LNCaP clone FGC (cell line): ENCODE results near the gene YIPF6.

Experiments used
- DNase-seq: peaks from one replicate; pipeline ENCODE4 v3.0.0-alpha.2; 2011; ENCODE audit warnings: low read depth
- H3K4me3 ChIP-seq: 2 replicates; pipeline ENCODE4 v1.5.1; 2011; ENCODE audit warnings: mild to moderate bottlenecking, low read depth, low read length, control low read depth
- TF ChIP-seq, protein P1 (sequence below): IDR thresholded peaks from 2 replicates; pipeline ENCODE4 v1.5.1; 2012; ENCODE audit warnings: mild to moderate bottlenecking; ENCODE audit not compliant: control insufficient read depth, insufficient read depth; ENCODE audit errors: extremely low read depth

YIPF6 gene

DNA sequence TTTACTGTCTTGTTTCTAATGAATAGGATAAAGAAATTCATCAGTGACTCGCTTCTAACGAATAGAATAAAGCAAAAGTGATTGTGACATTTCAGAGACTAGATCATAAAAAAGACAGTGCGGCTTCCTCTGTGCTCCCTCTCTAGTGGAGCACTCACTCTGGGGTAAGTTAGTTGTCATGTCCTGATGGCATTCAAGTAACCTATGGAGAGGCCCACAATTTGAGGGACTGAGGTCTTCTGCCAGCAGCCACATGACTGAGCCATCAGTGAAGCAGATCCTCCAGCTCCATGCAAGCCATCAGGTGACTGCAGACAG lies 72.4 kb downstream of the YIPF6 start:
- H3K4me3 ChIP-seq, result no peak overlapping the region
- TF ChIP-seq, protein P1, sequence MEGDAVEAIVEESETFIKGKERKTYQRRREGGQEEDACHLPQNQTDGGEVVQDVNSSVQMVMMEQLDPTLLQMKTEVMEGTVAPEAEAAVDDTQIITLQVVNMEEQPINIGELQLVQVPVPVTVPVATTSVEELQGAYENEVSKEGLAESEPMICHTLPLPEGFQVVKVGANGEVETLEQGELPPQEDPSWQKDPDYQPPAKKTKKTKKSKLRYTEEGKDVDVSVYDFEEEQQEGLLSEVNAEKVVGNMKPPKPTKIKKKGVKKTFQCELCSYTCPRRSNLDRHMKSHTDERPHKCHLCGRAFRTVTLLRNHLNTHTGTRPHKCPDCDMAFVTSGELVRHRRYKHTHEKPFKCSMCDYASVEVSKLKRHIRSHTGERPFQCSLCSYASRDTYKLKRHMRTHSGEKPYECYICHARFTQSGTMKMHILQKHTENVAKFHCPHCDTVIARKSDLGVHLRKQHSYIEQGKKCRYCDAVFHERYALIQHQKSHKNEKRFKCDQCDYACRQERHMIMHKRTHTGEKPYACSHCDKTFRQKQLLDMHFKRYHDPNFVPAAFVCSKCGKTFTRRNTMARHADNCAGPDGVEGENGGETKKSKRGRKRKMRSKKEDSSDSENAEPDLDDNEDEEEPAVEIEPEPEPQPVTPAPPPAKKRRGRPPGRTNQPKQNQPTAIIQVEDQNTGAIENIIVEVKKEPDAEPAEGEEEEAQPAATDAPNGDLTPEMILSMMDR, result no peak

DNA sequence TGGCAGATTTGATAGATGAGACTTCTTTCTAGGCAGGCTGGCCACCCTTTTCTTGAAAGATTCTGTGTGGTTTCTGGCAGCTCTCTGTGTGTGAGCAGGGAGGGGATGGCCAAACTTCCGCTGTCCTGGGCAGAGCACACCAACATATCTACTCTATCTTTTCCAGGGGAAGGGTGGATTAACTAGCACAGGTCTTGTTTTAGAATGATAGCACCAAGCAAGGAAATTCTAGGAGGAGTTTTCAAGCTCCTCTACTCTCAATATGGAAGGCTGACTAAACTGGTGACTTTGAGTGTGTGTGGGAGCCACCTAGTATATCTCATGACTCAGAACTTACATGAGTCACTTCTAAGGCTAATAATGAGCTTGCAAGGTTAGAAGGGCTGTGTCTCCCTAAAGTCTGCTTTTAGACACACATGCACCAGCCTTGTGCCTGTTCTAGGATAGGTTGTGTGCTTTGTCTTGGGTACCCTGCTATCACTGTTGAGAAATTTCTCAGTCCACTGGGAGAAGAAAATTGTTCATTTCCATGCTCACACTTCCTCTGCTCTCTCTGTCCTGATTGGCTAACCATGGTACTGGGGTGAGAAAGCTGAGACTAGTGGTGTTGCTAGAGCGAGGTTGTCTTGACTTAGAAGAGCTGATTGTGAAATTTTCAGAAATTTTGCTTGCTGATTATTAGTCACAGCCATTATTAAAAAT lies 72.9 kb downstream of the YIPF6 start:
- DNase-seq, result no peak
- no peak overlapping the region for H3K4me3 ChIP-seq
- TF ChIP-seq, protein P1, result no peak

More for the DNA sequence above, 72.4 kb downstream of the YIPF6 start:
- no peak for DNase-seq

DNA sequence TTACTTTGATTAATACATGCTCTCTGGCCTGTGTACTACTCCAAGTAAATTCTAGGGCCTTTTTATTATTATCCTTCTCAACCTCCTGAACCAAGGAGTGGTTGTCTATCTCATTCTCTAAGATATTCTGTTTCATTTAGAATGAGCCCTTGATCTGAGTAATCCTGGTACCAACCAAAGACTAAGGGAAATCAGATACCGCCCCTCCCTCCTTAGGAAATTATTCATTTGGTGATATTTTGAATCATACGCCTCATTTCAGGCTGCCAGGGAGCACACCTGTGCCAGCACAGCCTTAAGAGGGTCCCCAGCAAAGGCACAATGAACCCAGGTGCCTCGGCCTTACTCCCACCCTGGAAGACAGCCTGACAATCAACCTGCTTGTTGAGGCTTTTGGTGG lies 75.4 kb downstream of the YIPF6 start:
- TF ChIP-seq, protein P1, result no peak
- DNase-seq, result no peak

DNA sequence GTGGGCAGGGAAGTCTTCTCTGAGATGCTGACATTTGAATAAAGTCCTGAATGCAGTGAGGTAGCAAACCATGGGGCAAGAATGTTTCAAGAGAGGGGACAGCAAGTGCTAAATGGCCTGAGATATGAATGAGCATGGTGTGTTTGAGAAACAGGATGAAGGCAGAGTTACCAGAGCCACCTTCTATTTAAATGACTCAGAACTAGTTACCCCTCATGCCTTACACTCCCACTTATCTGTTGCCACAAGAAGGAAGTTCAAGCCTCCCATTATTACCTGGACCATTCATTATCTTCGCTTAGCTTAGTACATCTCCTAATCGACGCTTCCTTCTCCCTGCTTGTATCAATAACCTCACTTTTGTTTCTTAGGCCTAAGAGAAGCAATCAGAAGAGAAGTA lies 81.0 kb downstream of the YIPF6 start:
- H3K4me3 ChIP-seq, result no peak overlapping the region
- no peak for DNase-seq
- TF ChIP-seq, protein P1, result no peak

More for the DNA sequence above, 75.4 kb downstream of the YIPF6 start:
- H3K4me3 ChIP-seq, result no peak overlapping the region

DNA sequence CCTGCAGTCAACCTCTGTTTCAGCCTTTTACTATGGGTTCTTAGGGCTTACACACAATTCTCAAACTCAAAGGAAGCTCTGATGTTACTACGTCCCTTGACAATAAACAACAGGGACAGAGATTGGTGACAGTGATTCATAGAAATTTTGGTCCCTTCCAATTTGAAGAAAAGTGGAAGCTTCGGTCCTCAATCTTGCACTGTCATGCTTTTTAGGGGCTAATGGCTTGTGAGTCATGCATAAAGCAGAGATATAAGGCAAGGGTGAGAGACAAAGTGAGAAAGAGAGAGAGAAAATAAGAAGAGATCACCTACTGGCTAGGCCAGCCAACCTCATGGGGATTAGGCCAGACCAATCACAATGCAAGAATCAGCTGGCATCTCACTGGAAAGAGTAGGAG lies 85.4 kb downstream of the YIPF6 start:
- no peak for DNase-seq
- TF ChIP-seq, protein P1, result no peak
- no peak overlapping the region for H3K4me3 ChIP-seq
